ENCODE data around the gene CIDEC. TPM values are rescaled to one million over a fixed set of nuclear protein-coding genes. Genes with fewer than 3 reads are reported as not detected.
A peak's percentile ranks its signal among the peaks of the same experiment; 100 is the strongest.

Gene CIDEC
- total and polyA plus RNA-seq, 9 of the 15 experiments (the other 6 are each of a cell fraction or from before 2014, with no cell fraction given) = not detected

DNA sequence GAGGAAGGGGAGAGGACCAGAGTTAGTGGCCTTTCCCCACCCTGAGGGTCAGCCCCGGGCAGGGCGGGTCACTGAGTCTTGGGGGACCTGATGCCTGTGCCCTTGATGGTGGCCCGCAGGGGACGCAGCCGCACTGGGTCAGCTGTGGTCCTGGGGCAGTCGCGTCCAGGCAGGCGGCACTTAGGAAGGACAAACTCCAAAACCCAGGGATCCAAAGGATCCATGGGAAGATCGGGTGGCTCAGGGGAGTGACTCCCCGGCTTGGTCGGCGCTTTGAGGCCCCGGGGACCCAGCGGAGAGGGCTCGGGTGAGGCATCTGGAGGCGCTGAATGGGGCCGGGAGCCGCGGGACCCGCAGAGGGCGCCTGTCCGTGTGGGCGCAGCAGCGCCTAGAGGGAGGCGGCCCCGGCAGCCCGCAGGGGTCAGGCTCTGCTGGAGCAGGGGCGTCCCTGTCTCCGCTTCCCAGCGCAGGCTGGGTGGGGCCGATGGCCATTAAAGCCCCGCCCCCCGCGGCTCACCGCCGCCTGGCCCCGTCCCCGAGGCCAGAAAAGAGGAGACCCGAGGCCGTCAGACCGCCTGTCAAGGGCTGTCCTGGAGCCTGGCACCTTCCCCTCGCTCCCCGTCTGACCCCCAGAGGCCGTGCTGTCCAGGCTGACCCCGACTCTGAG, 17.5 kb downstream of the CIDEC start (continued):
- no peak; the same call in 1 of the 2 replicates for TF ChIP-seq ZNF263 (CRISPR knock-in tag; IDR thresholded peaks at IDR 0.05; ENCODE audit: borderline replicate concordance)
- TF ChIP-seq ZNF586 (CRISPR knock-in tag; conservative IDR thresholded peaks at IDR 0.05) = no peak
- TF ChIP-seq KLF13 (tag; IDR thresholded peaks at IDR 0.05; ENCODE audit: borderline replicate concordance, low read depth) = peak; percentile 60; the same call in 1 of the 2 replicates
- TF ChIP-seq HDAC2 (IDR thresholded peaks at IDR 0.05) = 0 out of 2 replicates have a peak, but pooled peaks have one; percentile 28
- no peak for TF ChIP-seq ZNF551 (CRISPR knock-in tag; IDR thresholded peaks at IDR 0.05)
- peak; percentile 65; the same call in 1 of the 2 replicates for TF ChIP-seq POLR2AphosphoS5 (IDR thresholded peaks at IDR 0.05; ENCODE audit: control insufficient read depth, insufficient read depth, low read depth, low read length)
- TF ChIP-seq, protein P1, sequence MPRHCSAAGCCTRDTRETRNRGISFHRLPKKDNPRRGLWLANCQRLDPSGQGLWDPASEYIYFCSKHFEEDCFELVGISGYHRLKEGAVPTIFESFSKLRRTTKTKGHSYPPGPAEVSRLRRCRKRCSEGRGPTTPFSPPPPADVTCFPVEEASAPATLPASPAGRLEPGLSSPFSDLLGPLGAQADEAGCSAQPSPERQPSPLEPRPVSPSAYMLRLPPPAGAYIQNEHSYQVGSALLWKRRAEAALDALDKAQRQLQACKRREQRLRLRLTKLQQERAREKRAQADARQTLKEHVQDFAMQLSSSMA (CRISPR knock-in tag; IDR thresholded peaks at IDR 0.05) = no peak
- TF ChIP-seq, protein P2, sequence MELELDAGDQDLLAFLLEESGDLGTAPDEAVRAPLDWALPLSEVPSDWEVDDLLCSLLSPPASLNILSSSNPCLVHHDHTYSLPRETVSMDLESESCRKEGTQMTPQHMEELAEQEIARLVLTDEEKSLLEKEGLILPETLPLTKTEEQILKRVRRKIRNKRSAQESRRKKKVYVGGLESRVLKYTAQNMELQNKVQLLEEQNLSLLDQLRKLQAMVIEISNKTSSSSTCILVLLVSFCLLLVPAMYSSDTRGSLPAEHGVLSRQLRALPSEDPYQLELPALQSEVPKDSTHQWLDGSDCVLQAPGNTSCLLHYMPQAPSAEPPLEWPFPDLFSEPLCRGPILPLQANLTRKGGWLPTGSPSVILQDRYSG (tag; conservative IDR thresholded peaks at IDR 0.05; ENCODE audit: low read depth) = no peak
- TF ChIP-seq, protein P3, sequence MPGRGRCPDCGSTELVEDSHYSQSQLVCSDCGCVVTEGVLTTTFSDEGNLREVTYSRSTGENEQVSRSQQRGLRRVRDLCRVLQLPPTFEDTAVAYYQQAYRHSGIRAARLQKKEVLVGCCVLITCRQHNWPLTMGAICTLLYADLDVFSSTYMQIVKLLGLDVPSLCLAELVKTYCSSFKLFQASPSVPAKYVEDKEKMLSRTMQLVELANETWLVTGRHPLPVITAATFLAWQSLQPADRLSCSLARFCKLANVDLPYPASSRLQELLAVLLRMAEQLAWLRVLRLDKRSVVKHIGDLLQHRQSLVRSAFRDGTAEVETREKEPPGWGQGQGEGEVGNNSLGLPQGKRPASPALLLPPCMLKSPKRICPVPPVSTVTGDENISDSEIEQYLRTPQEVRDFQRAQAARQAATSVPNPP (IDR thresholded peaks at IDR 0.05; ENCODE audit: borderline replicate concordance, insufficient read depth, insufficient read length) = no peak
- TF ChIP-seq, protein P4, sequence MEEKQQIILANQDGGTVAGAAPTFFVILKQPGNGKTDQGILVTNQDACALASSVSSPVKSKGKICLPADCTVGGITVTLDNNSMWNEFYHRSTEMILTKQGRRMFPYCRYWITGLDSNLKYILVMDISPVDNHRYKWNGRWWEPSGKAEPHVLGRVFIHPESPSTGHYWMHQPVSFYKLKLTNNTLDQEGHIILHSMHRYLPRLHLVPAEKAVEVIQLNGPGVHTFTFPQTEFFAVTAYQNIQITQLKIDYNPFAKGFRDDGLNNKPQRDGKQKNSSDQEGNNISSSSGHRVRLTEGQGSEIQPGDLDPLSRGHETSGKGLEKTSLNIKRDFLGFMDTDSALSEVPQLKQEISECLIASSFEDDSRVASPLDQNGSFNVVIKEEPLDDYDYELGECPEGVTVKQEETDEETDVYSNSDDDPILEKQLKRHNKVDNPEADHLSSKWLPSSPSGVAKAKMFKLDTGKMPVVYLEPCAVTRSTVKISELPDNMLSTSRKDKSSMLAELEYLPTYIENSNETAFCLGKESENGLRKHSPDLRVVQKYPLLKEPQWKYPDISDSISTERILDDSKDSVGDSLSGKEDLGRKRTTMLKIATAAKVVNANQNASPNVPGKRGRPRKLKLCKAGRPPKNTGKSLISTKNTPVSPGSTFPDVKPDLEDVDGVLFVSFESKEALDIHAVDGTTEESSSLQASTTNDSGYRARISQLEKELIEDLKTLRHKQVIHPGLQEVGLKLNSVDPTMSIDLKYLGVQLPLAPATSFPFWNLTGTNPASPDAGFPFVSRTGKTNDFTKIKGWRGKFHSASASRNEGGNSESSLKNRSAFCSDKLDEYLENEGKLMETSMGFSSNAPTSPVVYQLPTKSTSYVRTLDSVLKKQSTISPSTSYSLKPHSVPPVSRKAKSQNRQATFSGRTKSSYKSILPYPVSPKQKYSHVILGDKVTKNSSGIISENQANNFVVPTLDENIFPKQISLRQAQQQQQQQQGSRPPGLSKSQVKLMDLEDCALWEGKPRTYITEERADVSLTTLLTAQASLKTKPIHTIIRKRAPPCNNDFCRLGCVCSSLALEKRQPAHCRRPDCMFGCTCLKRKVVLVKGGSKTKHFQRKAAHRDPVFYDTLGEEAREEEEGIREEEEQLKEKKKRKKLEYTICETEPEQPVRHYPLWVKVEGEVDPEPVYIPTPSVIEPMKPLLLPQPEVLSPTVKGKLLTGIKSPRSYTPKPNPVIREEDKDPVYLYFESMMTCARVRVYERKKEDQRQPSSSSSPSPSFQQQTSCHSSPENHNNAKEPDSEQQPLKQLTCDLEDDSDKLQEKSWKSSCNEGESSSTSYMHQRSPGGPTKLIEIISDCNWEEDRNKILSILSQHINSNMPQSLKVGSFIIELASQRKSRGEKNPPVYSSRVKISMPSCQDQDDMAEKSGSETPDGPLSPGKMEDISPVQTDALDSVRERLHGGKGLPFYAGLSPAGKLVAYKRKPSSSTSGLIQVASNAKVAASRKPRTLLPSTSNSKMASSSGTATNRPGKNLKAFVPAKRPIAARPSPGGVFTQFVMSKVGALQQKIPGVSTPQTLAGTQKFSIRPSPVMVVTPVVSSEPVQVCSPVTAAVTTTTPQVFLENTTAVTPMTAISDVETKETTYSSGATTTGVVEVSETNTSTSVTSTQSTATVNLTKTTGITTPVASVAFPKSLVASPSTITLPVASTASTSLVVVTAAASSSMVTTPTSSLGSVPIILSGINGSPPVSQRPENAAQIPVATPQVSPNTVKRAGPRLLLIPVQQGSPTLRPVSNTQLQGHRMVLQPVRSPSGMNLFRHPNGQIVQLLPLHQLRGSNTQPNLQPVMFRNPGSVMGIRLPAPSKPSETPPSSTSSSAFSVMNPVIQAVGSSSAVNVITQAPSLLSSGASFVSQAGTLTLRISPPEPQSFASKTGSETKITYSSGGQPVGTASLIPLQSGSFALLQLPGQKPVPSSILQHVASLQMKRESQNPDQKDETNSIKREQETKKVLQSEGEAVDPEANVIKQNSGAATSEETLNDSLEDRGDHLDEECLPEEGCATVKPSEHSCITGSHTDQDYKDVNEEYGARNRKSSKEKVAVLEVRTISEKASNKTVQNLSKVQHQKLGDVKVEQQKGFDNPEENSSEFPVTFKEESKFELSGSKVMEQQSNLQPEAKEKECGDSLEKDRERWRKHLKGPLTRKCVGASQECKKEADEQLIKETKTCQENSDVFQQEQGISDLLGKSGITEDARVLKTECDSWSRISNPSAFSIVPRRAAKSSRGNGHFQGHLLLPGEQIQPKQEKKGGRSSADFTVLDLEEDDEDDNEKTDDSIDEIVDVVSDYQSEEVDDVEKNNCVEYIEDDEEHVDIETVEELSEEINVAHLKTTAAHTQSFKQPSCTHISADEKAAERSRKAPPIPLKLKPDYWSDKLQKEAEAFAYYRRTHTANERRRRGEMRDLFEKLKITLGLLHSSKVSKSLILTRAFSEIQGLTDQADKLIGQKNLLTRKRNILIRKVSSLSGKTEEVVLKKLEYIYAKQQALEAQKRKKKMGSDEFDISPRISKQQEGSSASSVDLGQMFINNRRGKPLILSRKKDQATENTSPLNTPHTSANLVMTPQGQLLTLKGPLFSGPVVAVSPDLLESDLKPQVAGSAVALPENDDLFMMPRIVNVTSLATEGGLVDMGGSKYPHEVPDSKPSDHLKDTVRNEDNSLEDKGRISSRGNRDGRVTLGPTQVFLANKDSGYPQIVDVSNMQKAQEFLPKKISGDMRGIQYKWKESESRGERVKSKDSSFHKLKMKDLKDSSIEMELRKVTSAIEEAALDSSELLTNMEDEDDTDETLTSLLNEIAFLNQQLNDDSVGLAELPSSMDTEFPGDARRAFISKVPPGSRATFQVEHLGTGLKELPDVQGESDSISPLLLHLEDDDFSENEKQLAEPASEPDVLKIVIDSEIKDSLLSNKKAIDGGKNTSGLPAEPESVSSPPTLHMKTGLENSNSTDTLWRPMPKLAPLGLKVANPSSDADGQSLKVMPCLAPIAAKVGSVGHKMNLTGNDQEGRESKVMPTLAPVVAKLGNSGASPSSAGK (IDR thresholded peaks at IDR 0.05) = peak; percentile 77
- no peak for TF ChIP-seq KLF10 (CRISPR knock-in tag; IDR thresholded peaks at IDR 0.05)
